Neural cell (in vitro differentiated cells): ENCODE data around the gene TEX47.

Experiments used
- CTCF ChIP-seq: fragments of 450-650 bp; IDR thresholded peaks from 2 replicates; pipeline ENCODE4 v1.5.1; 2014; ENCODE audit warnings: antibody characterized with exemption, mild to moderate bottlenecking, moderate library complexity; ENCODE audit not compliant: poor library complexity, severe bottlenecking
- EP300 ChIP-seq: fragments of 450-650 bp; conservative IDR thresholded peaks from 2 replicates; pipeline ENCODE4 v1.6.1; 2014; ENCODE audit warnings: antibody characterized with exemption, mild to moderate bottlenecking, moderate library complexity; ENCODE audit not compliant: poor library complexity, severe bottlenecking
- EZH2 ChIP-seq: fragments of 200-600, 300-800 bp; shearing (Covaris generic), sonication (generic); IDR thresholded peaks from 2 replicates; pipeline ENCODE4 v1.6.1; 2014; ENCODE audit warnings: antibody characterized with exemption, low read length, borderline replicate concordance, mild to moderate bottlenecking; ENCODE audit not compliant: insufficient read depth, poor library complexity, severe bottlenecking
- POLR2AphosphoS5 ChIP-seq: IDR thresholded peaks from 2 replicates; pipeline ENCODE4 v1.6.1; 2012
- RAD21 ChIP-seq: fragments of 450-650 bp; conservative IDR thresholded peaks from 2 replicates; pipeline ENCODE4 v1.6.1; 2014; ENCODE audit warnings: antibody characterized with exemption, mild to moderate bottlenecking, moderate library complexity
- SMC3 ChIP-seq: fragments of 450-650 bp; conservative IDR thresholded peaks from 2 replicates; pipeline ENCODE4 v1.6.1; 2014; ENCODE audit warnings: antibody characterized with exemption, mild to moderate bottlenecking, moderate library complexity; ENCODE audit not compliant: poor library complexity

DNA sequence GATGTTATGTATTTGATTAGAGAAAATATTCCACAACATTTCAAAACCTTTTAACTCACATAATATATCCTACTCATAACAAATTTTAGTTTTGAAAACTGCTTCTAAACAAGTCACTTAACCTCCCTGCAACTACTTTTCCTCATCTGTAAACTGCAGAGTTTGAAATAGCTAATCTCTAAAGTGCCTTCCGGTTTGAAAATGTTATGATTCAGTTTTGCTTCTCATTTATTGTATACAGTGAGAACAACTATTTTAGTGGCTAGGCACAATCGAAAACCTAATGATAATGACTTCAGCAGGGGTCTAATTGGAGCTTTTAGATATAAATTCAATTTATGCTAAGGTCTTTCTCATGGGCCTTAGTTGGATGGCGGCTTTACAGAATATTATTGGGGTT, 30.7 kb upstream of the TEX47 start:
- TF ChIP-seq EZH2 = no peak
- TF ChIP-seq CTCF = no peak
- no peak for TF ChIP-seq EP300
- no peak for TF ChIP-seq RAD21
- no peak for TF ChIP-seq POLR2AphosphoS5
- TF ChIP-seq SMC3 = no peak
